Natural killer cell (primary cell): Measurements from ENCODE around the gene RPP30. TPM values are rescaled to one million over a fixed set of nuclear protein-coding genes. Genes with fewer than 3 reads are reported as not detected.

Source experiments
- ATAC-seq, 3 donors: fragments of 150-1000 bp in 2 of 3; fragments of 200-7000 bp in 1 of 3; cut with Tn5 transposase; 1 replicate in 1 of 3; 2 replicates in 2 of 3; pipeline ENCODE4 v1.10.0; 2021; ENCODE audit warnings: mild to moderate bottlenecking in 2 of 3, moderate library complexity in 2 of 3
- DNase-seq, 2 donors: peaks; one replicate each; pipeline versions ENCODE4 v3.0.0 to v3.0.0-alpha.2; 2013 to 2021; ENCODE audit warnings: mixed read lengths in 1 of 2
- H3K27ac ChIP-seq: one replicate; pipeline ENCODE4 v1.5.1; 2013; ENCODE audit warnings: mild to moderate bottlenecking, low read length
- H3K27me3 ChIP-seq: one replicate; pipeline ENCODE4 v1.6.1; 2013; ENCODE audit warnings: low read length; ENCODE audit not compliant: control insufficient read depth, insufficient read depth
- H3K36me3 ChIP-seq: one replicate; pipeline ENCODE4 v1.6.1; 2013; ENCODE audit warnings: low read length; ENCODE audit not compliant: control insufficient read depth, insufficient read depth
- H3K4me1 ChIP-seq: one replicate; pipeline ENCODE4 v1.6.1; 2013; ENCODE audit warnings: low read length; ENCODE audit not compliant: control insufficient read depth, insufficient read depth
- H3K4me3 ChIP-seq: one replicate; pipeline ENCODE4 v1.5.1; 2013; ENCODE audit warnings: low read length
- H3K9me3 ChIP-seq: one replicate; pipeline ENCODE4 v1.6.1; 2013; ENCODE audit warnings: low read length; ENCODE audit not compliant: control insufficient read depth, insufficient read depth
- H3K27ac Mint-ChIP-seq, 2 donors: one replicate each; pipeline ENCODE4 v1.8.0; 2022; ENCODE audit warnings: mild to moderate bottlenecking in 2 of 2, mixed read lengths in 2 of 2, moderate library complexity in 1 of 2
- H3K27me3 Mint-ChIP-seq, 2 donors: one replicate each; pipeline ENCODE4 v1.8.0; 2022; ENCODE audit warnings: low read depth in 2 of 2, mixed read lengths in 2 of 2
- H3K36me3 Mint-ChIP-seq: one replicate; pipeline ENCODE4 v1.8.0; 2022; ENCODE audit warnings: mixed read lengths
- H3K4me1 Mint-ChIP-seq, 2 donors: one replicate each; pipeline ENCODE4 v1.8.0; 2022; ENCODE audit warnings: mixed read lengths in 2 of 2
- H3K4me3 Mint-ChIP-seq: one replicate; pipeline ENCODE4 v1.8.0; 2022; ENCODE audit warnings: mild to moderate bottlenecking, moderate library complexity, mixed read lengths
- H3K9me3 Mint-ChIP-seq, 2 donors: one replicate each; pipeline ENCODE4 v1.8.0; 2022; ENCODE audit warnings: mixed read lengths in 2 of 2
- CTCF ChIP-seq: fragments of 200-600 bp; IDR thresholded peaks from one replicate; pipeline ENCODE4 v1.8.0; 2022; ENCODE audit warnings: antibody characterized with exemption
- WGBS: methylation state at CpG from one replicate; pipeline ENCODE4 v1.1.7; 2013; ENCODE audit warnings: missing lambda C conversion rate; ENCODE audit not compliant: insufficient coverage; 5-methylcytosine and 5-hydroxymethylcytosine counted together
- intact Hi-C: fragments of 100-400 bp; cut with micrococcal nuclease; formaldehyde crosslinking; loops from one replicate; pipeline ENCODE4 v1.14.2; 2022
- total RNA-seq, 4 donors: library from RNA; stranded (reverse); fragments of 120-200 nt in 1 of 4; gene quantifications; one replicate each; pipeline versions ENCODE4 v1.2.3 to v1.2.4, GENCODE V29; 2013 to 2022

The RPP30 gene
- total RNA-seq, 3 donors from 2014 or later (not counting 1 experiment from before 2014, with no cell fraction given): 22.6 to 32.5 (median 24.2) TPM

GRCh38 chr10:90929179-90929578 lies 57.4 kb downstream of the RPP30 start:
- no peak for ATAC-seq
- Histone ChIP-seq H3K27ac (no peak overlapping the region), H3K27me3 (no peaks in the 10 kb centered on the region), H3K9me3 (no peaks in the 10 kb centered on the region), H3K4me3 (no peak overlapping the region), H3K4me1 (no peaks in the 10 kb centered on the region), H3K36me3 (no peaks in the 10 kb centered on the region)
- Mint-ChIP-seq H3K4me1 (no peaks in the 10 kb centered on the region), H3K27me3 (peaks cover 13 to 18% of the 10 kb centered on the region in 2 donors), H3K9me3 (no peaks in the 10 kb centered on the region), H3K36me3 (no peaks in the 10 kb centered on the region), H3K4me3 (no peak overlapping the region), H3K27ac (no peak overlapping the region)
- intact Hi-C loops: no loop called here
- no peak for TF ChIP-seq CTCF
- no peak for DNase-seq
- WGBS: 69% methylated on average over 3 of the region's 5 CpGs

- H3K27me3 ChIP-seq: no peaks in the 10 kb centered on the region
- H3K9me3 Mint-ChIP-seq: no peaks in the 10 kb centered on the region
- no peak overlapping the region for H3K4me3 ChIP-seq
- no peaks in the 10 kb centered on the region for H3K36me3 Mint-ChIP-seq
- intact Hi-C loops: no loop called here
- no peaks in the 10 kb centered on the region for H3K9me3 ChIP-seq
- no peak overlapping the region for H3K27ac ChIP-seq
- no peak overlapping the region for H3K4me3 Mint-ChIP-seq
- no peaks in the 10 kb centered on the region for H3K4me1 ChIP-seq
- H3K36me3 ChIP-seq: no peaks in the 10 kb centered on the region
- no peak overlapping the region for H3K27ac Mint-ChIP-seq
- no peaks in the 10 kb centered on the region for H3K4me1 Mint-ChIP-seq
- H3K27me3 Mint-ChIP-seq: peaks cover 13 to 18% of the 10 kb centered on the region in 2 donors
- TF ChIP-seq CTCF: no peak
- 82% methylated on average over 5 of the region's 5 CpGs for WGBS
- ATAC-seq (no peak), DNase-seq (no peak)
These were observed 58.5 kb downstream of the RPP30 start for GRCh38 chr10:90930070-90930837.

GRCh38 chr10:90930971-90931871 lies 59.4 kb downstream of the RPP30 start:
- no peak overlapping the region for H3K27ac Mint-ChIP-seq
- peaks cover 13 to 18% of the 10 kb centered on the region in 2 donors for H3K27me3 Mint-ChIP-seq
- Histone ChIP-seq H3K36me3 (no peaks in the 10 kb centered on the region), H3K9me3 (no peaks in the 10 kb centered on the region), H3K4me3 (no peak overlapping the region), H3K27ac (no peak overlapping the region), H3K4me1 (no peaks in the 10 kb centered on the region), H3K27me3 (no peaks in the 10 kb centered on the region)
- WGBS: 79% methylated on average over 6 of the region's 6 CpGs
- intact Hi-C loops: no loop called here
- H3K4me3 Mint-ChIP-seq: no peak overlapping the region
- TF ChIP-seq CTCF: no peak
- ATAC-seq: no peak
- no peaks in the 10 kb centered on the region for H3K36me3 Mint-ChIP-seq
- no peaks in the 10 kb centered on the region for H3K9me3 Mint-ChIP-seq
- no peaks in the 10 kb centered on the region for H3K4me1 Mint-ChIP-seq
- no peak for DNase-seq
